LNCAP (cell line): Measurements from ENCODE around the gene EEA1.

Experiments
- CTCF ChIP-seq: fragments of 450-650 bp; IDR thresholded peaks from 2 replicates; pipeline ENCODE4 v1.5.1; 2017; ENCODE audit warnings: mild to moderate bottlenecking

Gene EEA1

GRCh38 chr12:92945659-92946220, 16.6 kb upstream of the EEA1 start:
- no peak for TF ChIP-seq CTCF

GRCh38 chr12:92943482-92944250, 14.6 kb upstream of the EEA1 start:
- TF ChIP-seq CTCF, result no peak

- TF ChIP-seq CTCF, result no peak
These were observed 13.8 kb upstream of the EEA1 start for GRCh38 chr12:92942905-92943304.

- no peak for TF ChIP-seq CTCF
These were observed 10.0 kb upstream of the EEA1 start for GRCh38 chr12:92939116-92939515.

GRCh38 chr12:92938638-92939037, 9.5 kb upstream of the EEA1 start:
- TF ChIP-seq CTCF, result no peak

- TF ChIP-seq CTCF, result no peak
These were observed 8.9 kb upstream of the EEA1 start for GRCh38 chr12:92938018-92938417.

GRCh38 chr12:92933606-92934005, 4.5 kb upstream of the EEA1 start:
- no peak for TF ChIP-seq CTCF
